Activated CD8-positive, alpha-beta T cell treated with anti-CD3 and anti-CD28 coated beads, Interleukin-2, amount 10 ng/mL, durations not matched to agents 7 days and 5 days (primary cell): ENCODE measurements around the gene TMEM181. TPM values are rescaled to one million over a fixed set of nuclear protein-coding genes. Genes with fewer than 3 reads are reported as not detected.
A peak's percentile ranks its signal among the peaks of the same experiment; 100 is the strongest.
"Not testable (repeated sequence)": the region's sequence is repeated elsewhere in the genome, so short reads cannot be mapped to it uniquely, and the experiment has no call there.

Source experiments
- ATAC-seq: fragments of 150-1000 bp; cut with Tn5 transposase; one replicate; pipeline ENCODE4 v1.10.0; 2021; ENCODE audit warnings: moderate library complexity
- CTCF ChIA-PET: fragments of 350-600 bp; sonication (Branson Sonifier 250); formaldehyde crosslinking; loops from one replicate; lab custom pipeline; 2021; ENCODE audit warnings: antibody characterized with exemption; lab: Charles Lee
- POLR2A ChIA-PET: fragments of 350-600 bp; sonication (Branson Sonifier 250); formaldehyde crosslinking; loops from one replicate; lab custom pipeline; 2021; ENCODE audit warnings: antibody characterized with exemption; lab: Charles Lee
- DNase-seq: peaks from one replicate; pipeline ENCODE4 v3.0.0-alpha.2; 2020
- H3K27ac Mint-ChIP-seq: one replicate; pipeline ENCODE4 v1.8.0; 2021; ENCODE audit warnings: mild to moderate bottlenecking, mixed read lengths
- H3K27me3 Mint-ChIP-seq: one replicate; pipeline ENCODE4 v1.8.0; 2021; ENCODE audit warnings: low read depth, mixed read lengths
- H3K36me3 Mint-ChIP-seq: one replicate; pipeline ENCODE4 v1.8.0; 2021; ENCODE audit warnings: low read depth, mixed read lengths
- H3K4me1 Mint-ChIP-seq: one replicate; pipeline ENCODE4 v1.8.0; 2021; ENCODE audit warnings: low read depth, mixed read lengths
- H3K4me3 Mint-ChIP-seq: one replicate; pipeline ENCODE4 v1.8.0; 2021; ENCODE audit warnings: mild to moderate bottlenecking, mixed read lengths
- H3K9me3 Mint-ChIP-seq: one replicate; pipeline ENCODE4 v1.8.0; 2022; ENCODE audit warnings: mixed read lengths; ENCODE audit not compliant: insufficient read depth
- total RNA-seq, 2 experiments: library from RNA; stranded (reverse); gene quantifications; one replicate each; pipeline ENCODE4 v1.2.3, GENCODE V29; 2021

TMEM181 gene
- total RNA-seq, 2 experiments from 2014 or later = 15.0 to 15.2 TPM

GRCh38 chr6:158520975-158521374 is 38.9 kb upstream of the TMEM181 start:
- H3K4me3 Mint-ChIP-seq, ATAC-seq, H3K9me3 Mint-ChIP-seq, POLR2A ChIA-PET, H3K36me3 Mint-ChIP-seq, H3K27ac Mint-ChIP-seq, DNase-seq: not testable (repeated sequence)
- H3K27me3 Mint-ChIP-seq = peaks cover 39% of the 10 kb centered on the region
- CTCF ChIA-PET = interaction anchor here (1.5 kb wide), 1 partner anchor 307 kb away, joined by 4 read pairs; no protein-coding TSS in a partner anchor
- peaks cover 24% of the 10 kb centered on the region for H3K4me1 Mint-ChIP-seq

GRCh38 chr6:158521759-158522158 is 38.1 kb upstream of the TMEM181 start:
- Mint-ChIP-seq H3K27me3 (peaks cover 44% of the 10 kb centered on the region), H3K4me3 (no peak overlapping the region), H3K36me3 (no peaks in the 10 kb centered on the region), H3K27ac (no peak overlapping the region), H3K9me3 (no peaks in the 10 kb centered on the region), H3K4me1 (peaks cover 18% of the 10 kb centered on the region)
- ChIA-PET CTCF (no interaction called here), POLR2A (no interaction called here)
- DNase-seq (no peak), ATAC-seq (no peak)

- Mint-ChIP-seq H3K27me3 (peaks cover 50% of the 10 kb centered on the region), H3K9me3 (peaks cover 2% of the 10 kb centered on the region), H3K27ac (no peak overlapping the region), H3K36me3 (peaks cover 2% of the 10 kb centered on the region), H3K4me1 (peaks cover 11% of the 10 kb centered on the region), H3K4me3 (no peak overlapping the region)
- CTCF ChIA-PET = no interaction called here
- POLR2A ChIA-PET = no interaction called here
- no peak for ATAC-seq
- no peak for DNase-seq
Measured at GRCh38 chr6:158522616-158523015, 37.3 kb upstream of the TMEM181 start.

DNA sequence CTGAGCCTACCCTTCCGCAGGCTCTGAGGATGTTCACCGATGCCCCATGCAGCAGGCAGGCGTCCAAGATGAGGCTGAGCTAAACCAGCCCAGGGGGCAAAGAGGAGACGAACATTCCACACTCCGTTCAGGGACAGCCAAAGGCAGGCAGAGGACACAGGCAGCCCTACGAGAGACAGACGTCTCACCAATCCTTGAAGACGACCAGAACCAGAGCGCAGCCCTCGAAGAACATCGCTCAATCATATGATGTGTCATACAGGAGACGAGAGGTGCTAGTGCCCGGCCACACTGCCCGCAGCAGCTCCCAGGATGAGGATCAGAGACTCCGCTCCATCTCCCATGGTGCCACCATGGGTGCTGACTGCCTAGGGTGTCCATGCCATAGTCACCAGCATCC is 35.6 kb upstream of the TMEM181 start:
- Mint-ChIP-seq H3K9me3 (peaks cover 4% of the 10 kb centered on the region), H3K4me3 (no peak overlapping the region), H3K27ac (no peak overlapping the region), H3K4me1 (no peaks in the 10 kb centered on the region), H3K27me3 (peaks cover 60% of the 10 kb centered on the region), H3K36me3 (peaks cover 2% of the 10 kb centered on the region)
- ChIA-PET CTCF (interaction anchor here (1.1 kb wide), 1 partner anchor 310 kb away, joined by 3 read pairs; no protein-coding TSS in a partner anchor), POLR2A (no interaction called here)
- ATAC-seq = no peak
- DNase-seq = no peak

- CTCF ChIA-PET, H3K4me1 Mint-ChIP-seq, H3K27ac Mint-ChIP-seq, H3K9me3 Mint-ChIP-seq, DNase-seq, POLR2A ChIA-PET, ATAC-seq, H3K4me3 Mint-ChIP-seq, H3K36me3 Mint-ChIP-seq: not testable (repeated sequence)
- peaks cover 56% of the 10 kb centered on the region for H3K27me3 Mint-ChIP-seq
Measured at GRCh38 chr6:158527858-158528257, 32.0 kb upstream of the TMEM181 start.

DNA sequence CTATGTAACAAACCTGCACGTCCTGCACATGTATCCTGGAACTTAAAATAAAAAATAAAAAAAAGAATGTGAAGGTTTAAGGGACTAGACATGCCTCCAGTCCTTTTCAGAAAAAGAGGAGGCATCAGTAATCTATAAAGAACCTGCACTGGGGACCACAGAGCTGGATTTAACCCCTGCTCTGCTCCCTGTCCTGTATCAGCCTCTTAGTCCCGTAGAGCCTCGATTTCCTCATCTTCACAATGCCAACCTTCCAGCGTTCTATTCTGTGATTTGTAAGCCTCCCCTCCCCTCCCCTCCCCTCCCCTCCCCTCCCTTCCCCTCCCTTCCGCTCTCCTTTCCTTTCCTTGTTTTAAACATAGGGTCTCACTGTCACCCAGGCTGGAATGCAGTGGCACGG is 31.1 kb upstream of the TMEM181 start:
- Mint-ChIP-seq H3K4me1 (no peaks in the 10 kb centered on the region), H3K4me3 (no peak overlapping the region), H3K36me3 (peaks cover 2% of the 10 kb centered on the region), H3K27ac (no peak overlapping the region), H3K27me3 (peaks cover 56% of the 10 kb centered on the region), H3K9me3 (peaks cover 4% of the 10 kb centered on the region)
- ChIA-PET CTCF (no interaction called here), POLR2A (no interaction called here)
- ATAC-seq = no peak
- DNase-seq = no peak

- Mint-ChIP-seq H3K9me3 (peaks cover 4% of the 10 kb centered on the region), H3K27ac (no peak overlapping the region), H3K27me3 (peaks cover 50% of the 10 kb centered on the region), H3K36me3 (peaks cover 2% of the 10 kb centered on the region), H3K4me1 (no peaks in the 10 kb centered on the region), H3K4me3 (no peak overlapping the region)
- ChIA-PET POLR2A (no interaction called here), CTCF (no interaction called here)
- DNase-seq (no peak), ATAC-seq (no peak)
Measured at GRCh38 chr6:158529629-158530028, 30.3 kb upstream of the TMEM181 start.

DNA sequence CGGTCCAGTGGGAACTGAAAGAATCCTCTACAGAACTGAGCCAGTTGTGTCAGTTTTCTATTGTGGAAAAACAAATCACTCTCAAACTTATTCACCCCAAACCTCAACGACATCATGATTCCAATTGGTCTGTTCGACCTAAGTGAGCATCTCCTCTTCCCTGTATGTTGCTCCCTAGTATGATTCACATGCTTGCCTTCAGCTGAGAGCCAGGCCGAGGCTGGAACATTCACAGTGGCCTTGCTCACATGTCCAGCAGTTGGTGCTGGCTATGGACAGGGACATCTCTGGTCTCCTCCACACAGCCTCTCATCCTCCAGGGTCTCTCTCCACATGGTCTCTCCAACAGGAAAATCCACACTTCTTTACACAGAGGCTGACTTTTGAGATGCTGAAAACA is 28.3 kb upstream of the TMEM181 start:
- Mint-ChIP-seq H3K27me3 (peaks cover 40% of the 10 kb centered on the region), H3K4me1 (peaks cover 2% of the 10 kb centered on the region), H3K27ac (no peak overlapping the region), H3K36me3 (peaks cover 2% of the 10 kb centered on the region), H3K9me3 (peaks cover 4% of the 10 kb centered on the region), H3K4me3 (no peak overlapping the region)
- CTCF ChIA-PET = no interaction called here
- no peak for ATAC-seq
- no peak for DNase-seq
- POLR2A ChIA-PET = no interaction called here

DNA sequence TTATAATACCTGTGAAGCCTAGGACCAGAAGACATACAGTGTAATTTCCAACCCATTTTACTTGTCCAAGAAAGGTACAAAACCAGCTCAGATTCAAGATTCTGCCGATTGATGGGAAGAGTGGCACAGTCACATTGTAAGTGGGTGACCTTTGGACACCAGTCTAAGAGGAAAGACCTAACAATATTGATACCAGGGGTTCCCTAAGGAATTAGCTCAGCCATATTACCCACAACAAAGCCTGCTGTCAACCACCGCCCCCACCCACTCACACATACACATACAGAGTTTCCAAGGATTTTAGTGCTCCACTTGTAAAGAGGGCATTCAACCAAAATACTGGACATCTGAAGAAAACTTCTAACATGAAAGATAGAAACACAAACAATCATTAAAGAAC is 27.9 kb upstream of the TMEM181 start:
- H3K4me3 Mint-ChIP-seq = no peak overlapping the region
- H3K27ac Mint-ChIP-seq = no peak overlapping the region
- DNase-seq (no peak), ATAC-seq (no peak)
- CTCF ChIA-PET = no interaction called here
- H3K9me3 Mint-ChIP-seq = peaks cover 4% of the 10 kb centered on the region
- H3K27me3 Mint-ChIP-seq = peaks cover 36% of the 10 kb centered on the region
- H3K36me3 Mint-ChIP-seq = peaks cover 2% of the 10 kb centered on the region
- peaks cover 2% of the 10 kb centered on the region for H3K4me1 Mint-ChIP-seq
- POLR2A ChIA-PET = no interaction called here

GRCh38 chr6:158536084-158536890 is 23.6 kb upstream of the TMEM181 start:
- ChIA-PET CTCF (interaction anchor here (0.8 kb wide), 1 partner anchor 108 kb away, joined by 3 read pairs; the partner anchor contains the start of gene DYNLT1), POLR2A (interaction anchor here (0.6 to 1.0 kb wide), 4 partner anchors 30 to 328 kb away, joined by 3 read pairs; no protein-coding TSS in a partner anchor)

DNA sequence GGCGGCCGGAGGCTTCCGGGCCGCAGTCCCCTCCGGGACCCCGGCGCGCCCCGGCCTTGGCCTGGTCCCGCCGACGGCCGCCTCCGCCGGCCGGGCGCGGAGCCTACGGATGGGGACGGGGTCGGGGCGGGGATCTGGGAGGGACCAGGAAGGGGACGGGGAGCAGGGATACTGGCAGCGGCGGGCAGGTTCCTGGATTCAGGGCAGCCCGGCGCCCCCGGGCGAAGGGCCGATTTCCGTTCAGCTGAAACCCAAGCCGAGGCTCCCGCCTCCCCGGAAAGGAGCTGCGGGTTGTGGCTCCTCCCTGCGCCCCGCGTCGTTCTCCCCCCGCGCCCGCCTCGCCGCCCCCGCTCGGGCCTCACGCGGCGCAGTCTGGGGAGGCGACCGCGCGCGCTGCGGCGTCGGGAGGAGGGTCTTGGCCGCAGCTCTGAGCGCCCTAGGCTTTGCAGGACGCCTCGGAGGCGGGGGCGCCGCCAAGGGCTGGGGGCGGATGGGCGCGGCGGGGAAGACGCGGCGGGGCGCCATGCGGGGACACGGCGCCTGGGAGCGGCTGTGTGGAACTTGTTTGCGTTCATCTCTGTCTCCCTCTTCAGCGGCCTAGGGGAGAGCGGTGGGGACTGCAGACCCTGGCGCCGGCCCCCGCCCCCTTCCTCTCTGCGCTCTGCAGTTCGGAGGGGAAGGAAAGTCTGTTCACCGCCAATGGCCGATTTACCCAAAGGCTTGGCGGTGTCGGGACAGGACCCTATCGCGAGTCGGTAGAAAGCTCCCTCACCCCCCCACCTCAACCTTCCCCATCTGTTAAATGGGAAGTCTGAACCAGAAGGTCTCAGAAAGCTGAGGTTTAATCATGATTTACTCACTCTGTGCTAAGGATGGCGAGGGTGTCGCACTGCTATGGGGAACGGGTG is 22.7 kb upstream of the TMEM181 start:
- peaks cover 43% of the 10 kb centered on the region for H3K27me3 Mint-ChIP-seq
- POLR2A ChIA-PET = interaction anchor here (0.6 kb wide), 1 partner anchor 33 kb away, joined by 3 read pairs; no protein-coding TSS in a partner anchor
- no peaks in the 10 kb centered on the region for H3K9me3 Mint-ChIP-seq
- H3K4me1 Mint-ChIP-seq = peaks cover 6% of the 10 kb centered on the region
- H3K4me3 Mint-ChIP-seq = peak overlapping the region; percentile 40
- peak; percentile 55 for ATAC-seq
- H3K27ac Mint-ChIP-seq = no peak overlapping the region
- H3K36me3 Mint-ChIP-seq = no peaks in the 10 kb centered on the region
- DNase-seq = peak; percentile 42
- CTCF ChIA-PET = interaction anchor here (1.0 to 1.5 kb wide), 2 partner anchors 18 to 153 kb away, joined by 3 to 4 read pairs; no protein-coding TSS in a partner anchor

More at GRCh38 chr6:158536084-158536890, 23.6 kb upstream of the TMEM181 start:
- Mint-ChIP-seq H3K27ac (no peak overlapping the region), H3K36me3 (no peaks in the 10 kb centered on the region), H3K4me3 (peak overlapping the region; percentile 63), H3K4me1 (peaks cover 6% of the 10 kb centered on the region), H3K9me3 (no peaks in the 10 kb centered on the region), H3K27me3 (peaks cover 46% of the 10 kb centered on the region)
- peak; percentile 82 for DNase-seq
- ATAC-seq = peak; percentile 76
